Stimulated activated naive CD8-positive, alpha-beta T cell treated with anti-CD3 and anti-CD28 coated beads, Interleukin-15, amount 100 ng/mL, for 72 hours (primary cell): ENCODE data around the gene MARS1.
"Not testable (repeated sequence)": the region's sequence is repeated elsewhere in the genome, so short reads cannot be mapped to it uniquely, and the experiment has no call there.

Source experiments
- ATAC-seq: fragments of 150-1000 bp; cut with Tn5 transposase; 2 replicates; pipeline ENCODE4 v1.10.0; 2021; ENCODE audit warnings: mild to moderate bottlenecking, moderate library complexity
- DNase-seq, 2 donors: peaks; one replicate each; pipeline ENCODE4 v3.0.0; 2021 to 2022
- H3K27ac Mint-ChIP-seq, 2 donors: one replicate each; pipeline ENCODE4 v1.8.0; 2022; ENCODE audit warnings: mild to moderate bottlenecking in 2 of 2, mixed read lengths in 2 of 2, moderate library complexity in 2 of 2
- H3K27me3 Mint-ChIP-seq: one replicate; pipeline ENCODE4 v1.8.0; 2022; ENCODE audit warnings: mixed read lengths
- H3K4me1 Mint-ChIP-seq: one replicate; pipeline ENCODE4 v1.8.0; 2022; ENCODE audit warnings: mild to moderate bottlenecking, mixed read lengths
- H3K4me3 Mint-ChIP-seq, 2 donors: one replicate each; pipeline ENCODE4 v1.8.0; 2022; ENCODE audit warnings: mild to moderate bottlenecking in 2 of 2, mixed read lengths in 2 of 2, moderate library complexity in 1 of 2
- H3K9me3 Mint-ChIP-seq, 2 donors: one replicate each; pipeline ENCODE4 v1.8.0; 2022; ENCODE audit warnings: mixed read lengths in 2 of 2

Gene MARS1

DNA sequence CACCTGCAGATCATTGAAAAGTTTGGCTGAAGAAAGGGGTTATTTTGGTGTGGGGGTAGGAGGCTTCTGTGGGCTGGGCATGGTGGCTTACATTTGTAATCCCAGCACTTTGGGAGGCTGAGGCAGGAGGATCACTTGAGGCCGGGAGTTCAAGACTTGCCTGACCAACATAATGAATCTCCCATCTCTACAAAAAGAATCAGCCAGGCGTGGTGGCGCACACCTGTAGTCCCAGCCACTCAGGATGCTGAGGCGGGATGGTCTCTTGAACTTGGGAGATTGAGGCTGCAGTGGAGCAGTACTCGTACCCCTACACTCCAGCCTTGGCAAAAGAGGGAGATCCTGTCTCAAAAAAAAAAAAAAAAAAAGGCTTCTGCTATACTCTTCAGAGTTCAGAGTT, 25.4 kb downstream of the MARS1 start:
- Mint-ChIP-seq H3K27me3 (no peaks in the 10 kb centered on the region), H3K27ac (peak overlapping the region in 1 of 2 donors; percentile 8), H3K4me1 (peaks cover 45% of the 10 kb centered on the region), H3K9me3 (no peaks in the 10 kb centered on the region), H3K4me3 (no peak overlapping the region)
- ATAC-seq = no peak
- DNase-seq = no peak

DNA sequence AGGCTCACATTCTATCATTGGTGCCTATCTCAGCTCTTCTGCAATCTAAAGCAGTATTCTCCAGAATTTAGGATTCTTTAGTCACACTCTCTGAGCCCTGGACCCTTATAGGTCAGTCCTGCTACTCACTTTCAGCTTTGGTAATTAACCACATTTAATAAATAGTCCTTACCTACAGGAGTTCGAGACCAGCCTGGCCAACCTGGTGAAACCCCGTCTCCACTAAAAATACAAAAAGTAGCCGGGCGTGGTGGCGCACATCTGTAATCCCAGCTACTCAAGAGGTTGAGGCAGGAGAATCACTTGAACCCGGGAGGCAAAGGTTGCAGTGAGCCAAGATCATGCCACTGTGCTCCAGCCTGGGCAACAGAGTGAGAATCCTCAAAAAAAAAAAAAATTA, 25.8 kb downstream of the MARS1 start:
- H3K4me3 Mint-ChIP-seq, H3K27me3 Mint-ChIP-seq, ATAC-seq, H3K9me3 Mint-ChIP-seq, DNase-seq: not testable (repeated sequence)
- Mint-ChIP-seq H3K4me1 (peaks cover 49% of the 10 kb centered on the region), H3K27ac (peak overlapping the region in 1 of 2 donors; percentile 62)

DNA sequence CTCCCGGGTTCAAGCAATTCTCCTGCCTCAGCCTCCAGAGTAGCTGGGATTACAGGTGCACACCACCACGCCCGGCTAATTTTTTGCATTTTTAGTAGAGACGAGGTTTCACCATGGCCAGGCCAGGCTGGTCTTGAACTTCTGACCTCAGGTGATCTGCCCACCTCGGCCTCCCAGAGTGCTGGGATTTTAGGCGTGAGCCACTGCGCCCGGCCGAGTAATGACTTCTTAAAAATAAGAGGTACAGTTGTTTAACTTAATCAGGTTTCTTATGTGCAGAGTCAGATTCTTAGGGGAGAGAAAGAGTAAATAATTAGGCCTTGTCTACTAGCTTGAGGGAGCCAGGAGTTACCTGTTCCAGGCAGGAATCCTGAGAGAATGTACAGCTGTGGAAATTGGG, 26.4 kb downstream of the MARS1 start:
- H3K27ac Mint-ChIP-seq, H3K9me3 Mint-ChIP-seq, H3K4me3 Mint-ChIP-seq, ATAC-seq, H3K27me3 Mint-ChIP-seq, DNase-seq: not testable (repeated sequence)
- peaks cover 55% of the 10 kb centered on the region for H3K4me1 Mint-ChIP-seq

DNA sequence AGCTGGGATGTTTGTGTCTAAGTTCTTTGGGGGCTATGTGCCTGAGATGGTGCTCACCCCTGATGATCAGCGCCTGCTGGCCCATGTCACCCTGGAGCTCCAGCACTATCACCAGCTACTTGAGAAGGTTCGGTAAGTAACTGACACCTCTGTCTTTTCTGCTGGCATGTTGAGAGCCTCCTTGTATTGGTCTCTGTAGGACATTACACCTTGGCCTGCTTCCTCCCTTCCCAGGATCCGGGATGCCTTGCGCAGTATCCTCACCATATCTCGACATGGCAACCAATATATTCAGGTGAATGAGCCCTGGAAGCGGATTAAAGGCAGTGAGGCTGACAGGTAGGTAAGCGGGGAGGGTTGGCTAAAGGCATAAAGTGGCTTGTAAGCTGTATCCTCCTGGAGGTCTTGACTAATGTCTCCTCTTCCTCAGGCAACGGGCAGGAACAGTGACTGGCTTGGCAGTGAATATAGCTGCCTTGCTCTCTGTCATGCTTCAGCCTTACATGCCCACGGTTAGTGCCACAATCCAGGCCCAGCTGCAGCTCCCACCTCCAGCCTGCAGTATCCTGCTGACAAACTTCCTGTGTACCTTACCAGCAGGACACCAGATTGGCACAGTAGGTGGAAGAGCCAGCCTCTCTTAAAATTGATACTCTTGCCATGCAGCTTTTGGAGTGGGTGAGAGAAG, 27.0 kb downstream of the MARS1 start:
- Mint-ChIP-seq H3K4me1 (peaks cover 57% of the 10 kb centered on the region), H3K4me3 (no peak overlapping the region), H3K27me3 (no peaks in the 10 kb centered on the region), H3K27ac (no peak overlapping the region), H3K9me3 (no peaks in the 10 kb centered on the region)
- ATAC-seq (no peak), DNase-seq (no peak)

DNA sequence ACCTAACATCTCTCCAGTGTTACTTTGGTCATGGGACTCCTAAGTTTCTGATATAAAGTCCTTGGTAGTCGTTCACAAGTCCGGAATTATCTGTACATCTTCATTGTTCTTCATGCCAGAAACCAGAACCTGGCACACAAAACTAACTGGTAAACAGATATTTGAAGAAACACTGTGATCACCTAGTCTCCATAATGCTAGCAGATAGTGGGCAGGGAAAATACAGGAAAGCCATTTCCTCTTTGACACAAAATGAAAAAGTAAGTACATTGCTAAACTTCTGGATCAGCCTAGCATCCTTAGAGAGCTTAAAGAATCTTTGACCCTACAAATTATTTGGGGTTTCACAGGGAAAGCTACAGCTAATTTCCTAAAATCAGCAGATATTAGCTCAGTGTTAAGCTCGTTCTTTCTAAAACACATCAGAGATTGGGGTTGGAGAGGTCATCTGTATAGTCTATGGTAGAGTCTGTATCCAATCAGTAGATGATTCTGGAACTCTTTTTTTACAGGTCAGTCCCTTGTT, 27.6 kb downstream of the MARS1 start:
- ATAC-seq (no peak), DNase-seq (no peak)
- no peaks in the 10 kb centered on the region for H3K27me3 Mint-ChIP-seq
- peaks cover 62% of the 10 kb centered on the region for H3K4me1 Mint-ChIP-seq
- H3K27ac Mint-ChIP-seq = peak overlapping the region; percentile 62 to 65
- no peaks in the 10 kb centered on the region for H3K9me3 Mint-ChIP-seq
- H3K4me3 Mint-ChIP-seq = no peak overlapping the region

DNA sequence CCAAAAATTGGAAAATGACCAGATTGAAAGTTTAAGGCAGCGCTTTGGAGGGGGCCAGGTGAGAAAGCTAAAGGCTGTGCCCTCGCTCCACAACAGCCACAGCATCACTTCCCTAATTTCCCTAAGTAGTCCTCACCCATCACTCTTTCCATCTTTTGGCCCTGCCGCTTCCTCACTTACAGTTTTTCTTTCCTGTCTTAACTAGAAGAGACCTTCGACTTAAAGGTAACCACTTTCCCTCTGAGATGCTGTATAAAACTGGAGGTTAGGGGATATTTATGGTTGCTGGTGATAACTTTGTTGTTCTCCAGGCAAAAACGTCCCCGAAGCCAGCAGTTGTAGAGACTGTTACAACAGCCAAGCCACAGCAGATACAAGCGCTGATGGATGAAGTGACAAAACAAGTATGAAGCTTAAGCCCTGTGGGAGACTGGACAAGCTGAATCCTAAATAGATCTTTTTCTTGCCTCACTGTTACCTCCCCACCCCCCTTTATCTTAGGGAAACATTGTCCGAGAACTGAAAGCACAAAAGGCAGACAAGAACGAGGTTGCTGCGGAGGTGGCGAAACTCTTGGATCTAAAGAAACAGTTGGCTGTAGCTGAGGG, 28.2 kb downstream of the MARS1 start:
- ATAC-seq (no peak), DNase-seq (no peak)
- Mint-ChIP-seq H3K9me3 (no peaks in the 10 kb centered on the region), H3K27me3 (no peaks in the 10 kb centered on the region), H3K4me1 (peaks cover 67% of the 10 kb centered on the region), H3K27ac (peak overlapping the region; percentile 46 to 73), H3K4me3 (no peak overlapping the region)

DNA sequence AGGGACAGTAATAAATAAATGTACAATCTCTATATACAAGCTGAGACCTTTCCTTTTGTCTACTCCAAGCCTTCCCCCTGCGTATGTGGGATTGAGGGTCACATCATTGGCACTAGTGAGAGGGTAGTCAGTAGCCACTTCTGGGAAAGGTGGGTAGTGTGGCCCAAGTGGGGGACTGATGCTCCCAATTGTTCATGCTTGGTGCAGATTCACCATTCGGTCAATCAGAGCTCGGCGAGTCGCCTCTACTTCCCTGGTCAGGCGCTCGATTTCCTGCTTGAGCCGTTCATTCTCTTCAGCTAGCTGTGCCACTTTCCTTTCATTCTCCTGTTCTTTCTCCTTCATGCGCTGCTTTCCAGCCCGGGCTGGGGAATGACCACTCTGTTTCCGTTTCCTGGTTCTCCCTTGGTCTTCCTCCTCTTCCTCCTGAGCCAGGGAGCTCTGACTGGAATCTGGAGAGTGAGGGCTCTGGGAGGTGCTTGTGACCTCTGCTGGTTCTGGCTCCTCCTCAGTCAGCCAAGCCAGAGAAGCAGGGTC, 28.8 kb downstream of the MARS1 start:
- DNase-seq (no peak), ATAC-seq (no peak)
- Mint-ChIP-seq H3K27me3 (no peaks in the 10 kb centered on the region), H3K27ac (peak overlapping the region in 1 of 2 donors; percentile 24), H3K4me3 (peak overlapping the region in 1 of 2 donors; percentile 1), H3K4me1 (peaks cover 72% of the 10 kb centered on the region), H3K9me3 (no peaks in the 10 kb centered on the region)

DNA sequence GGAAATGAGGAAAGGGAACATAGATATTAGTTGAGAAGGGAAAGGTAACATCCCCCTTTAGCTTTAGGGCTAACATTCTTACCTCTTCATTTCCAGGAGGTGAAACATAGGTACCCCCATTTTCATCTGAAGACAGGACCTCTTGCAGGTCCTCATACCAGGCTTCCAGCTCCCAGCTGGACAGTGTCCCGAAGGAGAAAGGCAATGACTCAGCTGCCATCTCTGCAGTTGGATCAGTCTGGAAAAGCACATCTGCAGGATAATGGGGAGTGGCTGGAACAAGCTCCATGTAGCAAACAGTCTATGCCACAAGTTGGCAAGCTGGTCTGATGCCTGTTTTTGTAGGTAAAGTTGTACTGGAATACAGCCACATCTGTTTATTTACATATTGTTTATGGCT, 29.3 kb downstream of the MARS1 start:
- Mint-ChIP-seq H3K27me3 (no peaks in the 10 kb centered on the region), H3K27ac (peak overlapping the region in 1 of 2 donors; percentile 6), H3K9me3 (no peaks in the 10 kb centered on the region), H3K4me1 (peaks cover 74% of the 10 kb centered on the region), H3K4me3 (peak overlapping the region in 1 of 2 donors; percentile 1)
- DNase-seq (no peak), ATAC-seq (no peak)

DNA sequence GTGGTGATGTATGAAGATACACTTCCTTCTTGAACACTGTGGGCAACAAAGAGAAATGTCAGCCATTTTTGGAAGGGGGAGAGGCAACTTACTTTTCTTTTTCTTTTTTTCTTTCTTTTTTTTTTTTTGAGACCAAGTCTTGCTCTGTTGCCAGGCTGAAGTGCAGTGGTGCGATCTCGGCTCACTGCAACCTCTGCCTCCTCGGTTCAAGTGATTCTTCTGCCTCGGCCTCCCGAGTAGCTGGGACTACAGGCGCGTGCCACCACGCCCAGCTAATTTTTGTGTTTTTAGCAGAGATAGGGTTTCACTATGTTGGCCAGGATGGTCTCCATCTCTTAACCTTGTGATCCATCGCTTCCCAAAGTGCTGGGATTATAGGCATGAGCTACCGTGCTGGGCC, 29.9 kb downstream of the MARS1 start:
- peak overlapping the region; percentile 95 to 97 for H3K4me3 Mint-ChIP-seq
- H3K9me3 Mint-ChIP-seq, ATAC-seq, H3K27me3 Mint-ChIP-seq, DNase-seq: not testable (repeated sequence)
- H3K27ac Mint-ChIP-seq = peak overlapping the region in 1 of 2 donors; percentile 92
- H3K4me1 Mint-ChIP-seq = peaks cover 76% of the 10 kb centered on the region

DNA sequence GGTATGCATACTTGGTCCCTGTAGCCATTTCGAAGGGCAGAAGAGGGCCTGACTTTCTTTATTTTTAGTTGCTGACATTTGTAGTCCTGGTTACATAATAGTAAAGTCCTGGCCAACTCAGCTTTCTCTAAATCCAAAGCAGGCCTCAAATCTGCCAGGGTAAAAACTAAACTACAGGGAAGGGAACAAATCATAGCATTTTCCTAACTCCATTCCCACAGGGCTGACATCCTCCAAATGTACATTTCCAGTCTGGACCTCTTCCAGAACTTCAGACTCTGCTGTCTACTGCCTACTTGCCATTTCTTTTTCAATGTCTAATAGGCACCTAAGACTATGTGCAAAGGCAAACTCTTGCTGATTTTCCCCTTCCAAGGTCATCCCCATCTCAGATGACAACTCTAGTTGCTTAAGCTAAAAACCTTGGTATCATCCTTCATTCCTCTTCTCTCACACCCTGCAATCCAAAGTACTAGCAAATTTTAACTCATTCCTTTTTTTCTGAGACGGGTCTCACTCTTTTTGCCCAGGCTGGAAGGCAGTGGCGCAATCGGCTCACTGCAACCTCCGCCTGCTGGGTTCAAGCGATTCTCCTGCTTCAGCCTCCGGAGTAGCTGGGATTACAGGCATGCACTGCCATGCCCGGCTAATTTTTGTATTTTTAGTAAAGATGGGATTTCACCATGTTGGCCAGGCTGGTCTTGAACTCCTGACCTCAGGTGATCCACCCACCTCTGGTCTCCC, 30.5 kb downstream of the MARS1 start:
- no peaks in the 10 kb centered on the region for H3K27me3 Mint-ChIP-seq
- ATAC-seq (no peak), DNase-seq (peak in 1 of 2 donors; percentile 24)
- H3K4me3 Mint-ChIP-seq = peak overlapping the region; percentile 95 to 97
- H3K4me1 Mint-ChIP-seq = peaks cover 76% of the 10 kb centered on the region
- H3K27ac Mint-ChIP-seq = peak overlapping the region; percentile 99 to 100
- no peaks in the 10 kb centered on the region for H3K9me3 Mint-ChIP-seq

DNA sequence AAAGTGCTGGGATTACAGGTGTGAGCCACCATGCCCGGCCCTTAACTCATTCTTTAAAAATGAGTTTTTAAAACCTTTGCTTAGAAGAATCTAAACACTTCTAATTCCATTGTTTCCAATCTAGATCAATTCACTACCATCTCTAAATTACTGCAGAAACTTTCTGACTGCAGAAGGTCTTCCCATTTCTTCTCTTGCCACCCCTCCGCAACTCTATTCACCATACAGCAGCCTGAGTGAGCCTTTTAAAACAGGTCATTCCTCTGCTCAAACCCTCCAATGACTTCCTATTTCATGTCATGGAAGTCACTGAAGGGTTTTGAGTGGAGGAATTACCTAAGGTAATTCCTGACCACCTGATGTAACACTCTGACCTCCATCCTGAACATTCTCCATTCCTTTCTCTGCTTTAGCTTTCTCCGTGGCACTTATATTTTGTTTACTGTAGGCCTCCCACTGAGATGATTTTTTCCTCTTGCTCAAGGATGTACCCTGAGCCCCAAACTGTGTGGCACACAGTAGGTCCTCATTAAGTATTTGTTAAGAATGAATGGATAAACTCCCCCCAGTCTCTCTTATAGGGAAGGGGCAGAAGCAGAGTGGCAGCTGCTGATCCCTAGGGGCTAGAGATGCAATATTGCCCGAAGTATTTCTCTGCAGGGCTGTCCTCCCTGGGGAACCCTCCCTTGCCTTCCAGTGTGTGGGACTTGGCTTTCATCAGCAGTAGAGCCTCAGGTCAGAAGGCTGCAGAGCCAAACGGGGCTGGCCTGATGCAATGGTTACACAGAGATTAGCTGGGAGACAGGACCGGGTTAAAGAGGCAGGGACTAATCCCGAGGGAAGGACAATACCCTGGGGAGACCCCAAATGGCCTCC, 31.3 kb downstream of the MARS1 start:
- Mint-ChIP-seq H3K4me3 (peak overlapping the region; percentile 95 to 97), H3K4me1 (peaks cover 83% of the 10 kb centered on the region), H3K9me3 (no peaks in the 10 kb centered on the region), H3K27ac (peak overlapping the region; percentile 99 to 100), H3K27me3 (no peaks in the 10 kb centered on the region)
- DNase-seq (no peak), ATAC-seq (no peak)

DNA sequence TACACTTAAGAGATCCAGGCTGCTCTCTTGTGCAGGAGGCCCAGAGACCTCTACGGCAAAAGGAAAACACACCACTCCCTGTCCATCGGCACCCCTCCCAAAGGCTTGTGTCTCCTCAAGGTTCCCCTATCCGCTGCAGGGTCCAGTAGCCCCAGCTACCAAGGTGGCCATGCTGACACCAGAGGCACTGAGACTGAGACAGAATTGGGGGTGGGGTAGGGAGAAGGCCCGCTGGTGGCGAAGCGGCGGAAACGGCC, 31.9 kb downstream of the MARS1 start:
- H3K4me3 Mint-ChIP-seq = peak overlapping the region; percentile 95 to 97
- H3K27ac Mint-ChIP-seq = peak overlapping the region; percentile 99 to 100
- H3K4me1 Mint-ChIP-seq = peaks cover 84% of the 10 kb centered on the region
- no peaks in the 10 kb centered on the region for H3K27me3 Mint-ChIP-seq
- DNase-seq = peak; percentile 60 to 64
- no peaks in the 10 kb centered on the region for H3K9me3 Mint-ChIP-seq
- ATAC-seq = peak; percentile 0

DNA sequence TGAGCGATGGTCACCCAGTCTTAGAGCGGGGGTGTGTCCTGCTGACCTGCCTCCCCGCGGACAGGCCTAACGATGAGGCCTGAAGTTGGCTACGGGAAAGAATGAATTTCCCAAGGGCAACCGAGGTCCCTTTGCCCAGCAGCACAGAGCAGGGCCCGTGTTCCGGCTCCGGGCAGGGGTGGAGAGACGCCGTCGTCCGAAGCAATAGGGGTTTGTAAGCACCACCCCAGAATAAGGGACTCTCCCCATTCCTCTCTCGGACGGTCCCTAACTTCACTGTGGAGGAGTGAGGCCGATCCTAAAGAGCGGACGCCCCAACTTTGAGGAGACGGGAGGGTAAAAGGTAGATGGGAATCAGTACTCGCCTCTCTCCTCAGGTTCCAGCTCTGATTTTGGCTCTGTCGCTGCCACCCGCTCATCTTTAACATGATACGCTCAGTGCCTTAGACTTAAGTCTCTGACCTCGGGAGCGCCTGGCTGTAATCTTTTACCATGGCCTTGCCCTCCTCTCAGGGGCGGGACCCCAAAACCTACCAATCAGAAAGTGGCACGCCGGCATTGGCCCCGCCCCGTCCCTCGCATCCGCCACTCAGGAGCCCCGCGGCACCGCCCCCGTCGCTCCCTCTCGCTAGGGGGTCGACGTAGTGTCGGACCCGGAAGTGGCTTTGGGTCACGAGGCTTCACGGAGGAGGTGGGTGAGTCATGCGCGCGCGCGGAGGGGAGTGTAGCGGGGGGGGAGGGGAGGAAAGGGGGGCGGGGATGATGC, 32.4 kb downstream of the MARS1 start, which contains the start of gene DDIT3:
DDIT3 (minus strand) TSS at position 462 of the 766 bp plus-strand sequence. CDS start 3,108 bp downstream, outside the sequence.
- peak; percentile 100 for DNase-seq
- Mint-ChIP-seq H3K4me1 (peaks cover 84% of the 10 kb centered on the region), H3K9me3 (no peaks in the 10 kb centered on the region), H3K27ac (peak within 1 kb of the TSS; percentile 99 to 100), H3K27me3 (no peaks in the 10 kb centered on the region), H3K4me3 (peak within 1 kb of the TSS; percentile 95 to 97)
- ATAC-seq = peak; percentile 77

DNA sequence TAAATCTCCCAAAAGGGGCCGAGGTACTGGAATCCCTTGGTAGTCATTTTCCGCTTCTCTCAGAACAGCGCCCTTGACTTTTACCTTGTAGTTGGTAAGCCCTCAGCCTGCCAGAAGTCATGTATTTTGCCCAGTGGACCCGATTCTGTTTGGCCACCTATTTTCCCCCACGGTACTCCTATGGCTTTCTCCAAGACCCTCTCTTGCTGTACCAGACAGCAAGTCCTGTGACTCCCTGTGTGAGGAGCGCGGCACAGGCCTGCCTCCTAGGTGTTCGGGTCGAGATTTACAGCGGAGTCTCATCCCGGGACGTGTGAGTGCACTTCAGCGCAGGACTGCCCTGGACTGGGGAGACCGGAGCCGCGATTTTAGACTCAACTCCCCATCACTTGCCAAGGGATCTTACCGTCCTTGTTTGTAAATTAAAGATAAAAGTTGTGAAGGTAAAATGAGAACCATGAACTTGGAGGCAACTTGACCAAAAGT, 33.7 kb downstream of the MARS1 start:
- Mint-ChIP-seq H3K9me3 (no peaks in the 10 kb centered on the region), H3K27me3 (no peaks in the 10 kb centered on the region), H3K27ac (peak overlapping the region; percentile 99 to 100), H3K4me1 (peaks cover 88% of the 10 kb centered on the region), H3K4me3 (peak overlapping the region; percentile 95 to 97)
- ATAC-seq = no peak
- peak in 1 of 2 donors; percentile 54 for DNase-seq
